ENCODE measurements around the gene NUP210. TPM values are rescaled to one million over a fixed set of nuclear protein-coding genes. Genes with fewer than 3 reads are reported as not detected.

NUP210 gene
- polyA plus RNA-seq (2012; rRNA removed) = 1.8 TPM in 2 replicates
- 0.81 and 1.8 TPM in 2 replicates for polyA plus RNA-seq (2012; cell fraction: cytosol; rRNA removed)
- polyA plus RNA-seq (2012; cell fraction: nucleus; rRNA removed) = 1.8 and 2.1 TPM in 2 replicates

DNA sequence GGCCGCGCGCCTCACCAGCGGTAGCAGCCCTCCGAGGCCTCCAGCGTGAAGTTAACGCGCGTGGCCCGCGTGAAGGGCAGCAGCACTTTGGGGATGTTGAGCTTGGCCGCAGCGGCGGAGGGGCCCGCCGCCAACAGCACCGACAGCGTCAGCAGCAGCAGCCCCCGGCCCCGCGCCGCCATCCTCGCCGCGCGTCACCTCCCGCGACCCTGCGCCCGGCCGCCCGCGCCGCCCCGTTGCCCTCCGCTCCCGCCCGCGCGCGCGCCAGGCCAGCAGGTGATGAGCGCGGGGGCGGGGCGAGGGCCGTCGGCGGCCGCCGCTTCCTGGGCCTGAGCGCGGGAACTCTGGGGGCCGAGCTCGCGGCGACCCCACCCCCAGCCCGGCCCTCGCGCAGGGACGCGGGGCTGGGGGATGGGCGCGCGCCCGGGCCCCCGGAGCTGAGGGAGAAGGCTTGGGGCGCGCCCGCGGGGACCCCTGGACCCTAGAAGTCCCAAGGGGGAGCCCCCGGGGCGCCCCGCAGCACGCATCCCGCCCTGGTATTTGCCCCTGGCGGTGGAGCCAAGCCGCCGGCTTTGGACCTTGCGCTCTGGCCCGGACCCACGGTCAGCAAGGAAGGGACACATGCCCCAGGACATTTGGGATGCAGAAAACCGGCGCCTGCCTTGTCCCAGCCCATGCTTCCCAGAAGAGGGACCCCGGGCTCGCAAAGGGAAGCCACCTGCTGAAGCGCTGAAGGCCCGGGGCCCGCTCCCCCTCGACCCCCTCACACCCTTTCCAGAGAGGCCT is at the start of gene NUP210:
Gene NUP210, minus strand, starts transcription at position 278 of the 786 bp plus-strand sequence. Its CDS starts 96 bp downstream, at position 182.
- no peaks in the 10 kb centered on the region for H3K79me2 ChIP-seq (ENCODE audit: insufficient read depth)
- H3K27ac ChIP-seq (ENCODE audit: low read depth in 2 of 2, low read length in 1 of 2) = peak within 1 kb of the TSS in 1 of 2 experiments; percentile 63; a peak in 2 of 4 replicates
- 0 out of 2 replicates have a peak within 1 kb of the TSS, but pooled peaks have one; percentile 28 for H3K4me2 ChIP-seq
- no peak within 1 kb of the TSS for H3K9ac ChIP-seq
- TF ChIP-seq GATA2 (CRISPR knock-in tag; IDR thresholded peaks at IDR 0.05) (no peak), CHD2 (IDR thresholded peaks at IDR 0.05; ENCODE audit: low read length, partially characterized antibody) (peak; percentile 15), RFX5 (IDR thresholded peaks at IDR 0.05; ENCODE audit: low read length) (no peak), NRF1 (IDR thresholded peaks at IDR 0.05; ENCODE audit: low read depth, low read length) (0 out of 2 replicates have a peak, but pooled peaks have one; percentile 1)
- peaks cover 3 to 26% of the 10 kb centered on the region in 2 experiments; a peak in 2 of 4 replicates for H3K4me1 ChIP-seq (ENCODE audit: control insufficient read depth in 1 of 2, insufficient read depth in 2 of 2, low read depth in 1 of 2, low read length in 1 of 2)
- no peaks in the 10 kb centered on the region for H3K36me3 ChIP-seq (replicated peaks in 1 of 2; ENCODE audit: control insufficient read depth in 1 of 2, insufficient read depth in 2 of 2, low read length in 1 of 2)
- no peak within 1 kb of the TSS for H2AFZ ChIP-seq (ENCODE audit: low read depth)
- no CpG with 5 or more reads among the region's 90 CpGs for WGBS (ENCODE audit: low lambda C conversion rate)
- H4K20me1 ChIP-seq (ENCODE audit: insufficient read depth) = no peaks in the 10 kb centered on the region
- peak; percentile 95 for DNase-seq
- CTCF ChIA-PET = interaction anchor here (0.7 to 5.0 kb wide), 5 partner anchors 33 to 328 kb away, joined by 3 to 16 read pairs (median 4); no protein-coding TSS in a partner anchor
- H3F3A ChIP-seq (replicated peaks; ENCODE audit: insufficient read depth) = no peaks in the 10 kb centered on the region
- POLR2A ChIA-PET = interaction anchor here (0.9 to 1.1 kb wide), 3 partner anchors 11 to 32 kb away, joined by 3 to 7 read pairs (median 4); no protein-coding TSS in a partner anchor
- no peaks in the 10 kb centered on the region for H3K9me2 ChIP-seq
- H3K4me3 ChIP-seq (ENCODE audit: low read depth in 2 of 2, low read length in 1 of 2) = peak within 1 kb of the TSS in 1 of 2 experiments; percentile 58; a peak in 2 of 4 replicates
- H3K27me3 ChIP-seq (ENCODE audit: insufficient read depth) = 0 out of 2 replicates have a peak, but pooled peaks cover 8% of the 10 kb centered on the region
- H3K9me3 ChIP-seq = no peaks in the 10 kb centered on the region

DNA sequence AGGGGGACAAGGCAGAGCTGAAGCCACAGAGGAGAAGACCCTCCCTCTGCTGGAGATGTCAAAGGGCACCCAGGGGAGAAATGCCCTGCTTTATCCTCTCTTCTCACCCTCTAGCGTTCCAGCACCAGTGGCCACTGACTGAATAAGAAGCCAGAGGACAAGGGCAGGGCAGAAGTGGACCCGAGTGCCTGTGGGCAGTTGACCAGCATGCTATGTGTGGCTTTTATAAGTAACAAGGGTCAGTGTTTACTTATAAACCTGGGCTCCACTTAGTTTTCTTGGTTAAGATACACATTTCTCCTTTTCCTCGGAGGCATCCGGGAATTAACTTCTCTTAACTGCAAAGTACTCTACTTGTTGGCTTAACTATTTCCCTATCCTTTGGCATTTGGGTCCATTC is 46.7 kb upstream of the NUP210 start:
- Histone ChIP-seq H3K4me2 (no peak overlapping the region), H3K27me3 (ENCODE audit: insufficient read depth) (peaks cover 34% of the 10 kb centered on the region; the same call in 1 of the 2 replicates), H3K36me3 (replicated peaks in 1 of 2; ENCODE audit: control insufficient read depth in 1 of 2, insufficient read depth in 2 of 2, low read length in 1 of 2) (no peaks in the 10 kb centered on the region), H3K9me2 (no peaks in the 10 kb centered on the region), H3K9me3 (no peaks in the 10 kb centered on the region), H3F3A (replicated peaks; ENCODE audit: insufficient read depth) (no peaks in the 10 kb centered on the region), H4K20me1 (ENCODE audit: insufficient read depth) (no peaks in the 10 kb centered on the region), H2AFZ (ENCODE audit: low read depth) (no peak overlapping the region), H3K4me1 (ENCODE audit: control insufficient read depth in 1 of 2, insufficient read depth in 2 of 2, low read depth in 1 of 2, low read length in 1 of 2) (no peaks in the 10 kb centered on the region), H3K79me2 (ENCODE audit: insufficient read depth) (no peaks in the 10 kb centered on the region), H3K9ac (no peak overlapping the region), H3K4me3 (ENCODE audit: low read depth in 2 of 2, low read length in 1 of 2) (no peak overlapping the region), H3K27ac (ENCODE audit: low read depth in 2 of 2, low read length in 1 of 2) (no peak overlapping the region)
- no peak for DNase-seq
- CTCF ChIA-PET = interaction anchor here (1.1 to 1.3 kb wide), 3 partner anchors 10 to 375 kb away, joined by 3 to 4 read pairs (median 4); no protein-coding TSS in a partner anchor
- WGBS (ENCODE audit: low lambda C conversion rate) = 66% methylated on average over 4 of the region's 4 CpGs
- TF ChIP-seq, protein P1, sequence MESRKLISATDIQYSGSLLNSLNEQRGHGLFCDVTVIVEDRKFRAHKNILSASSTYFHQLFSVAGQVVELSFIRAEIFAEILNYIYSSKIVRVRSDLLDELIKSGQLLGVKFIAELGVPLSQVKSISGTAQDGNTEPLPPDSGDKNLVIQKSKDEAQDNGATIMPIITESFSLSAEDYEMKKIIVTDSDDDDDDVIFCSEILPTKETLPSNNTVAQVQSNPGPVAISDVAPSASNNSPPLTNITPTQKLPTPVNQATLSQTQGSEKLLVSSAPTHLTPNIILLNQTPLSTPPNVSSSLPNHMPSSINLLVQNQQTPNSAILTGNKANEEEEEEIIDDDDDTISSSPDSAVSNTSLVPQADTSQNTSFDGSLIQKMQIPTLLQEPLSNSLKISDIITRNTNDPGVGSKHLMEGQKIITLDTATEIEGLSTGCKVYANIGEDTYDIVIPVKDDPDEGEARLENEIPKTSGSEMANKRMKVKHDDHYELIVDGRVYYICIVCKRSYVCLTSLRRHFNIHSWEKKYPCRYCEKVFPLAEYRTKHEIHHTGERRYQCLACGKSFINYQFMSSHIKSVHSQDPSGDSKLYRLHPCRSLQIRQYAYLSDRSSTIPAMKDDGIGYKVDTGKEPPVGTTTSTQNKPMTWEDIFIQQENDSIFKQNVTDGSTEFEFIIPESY (IDR thresholded peaks at IDR 0.05; ENCODE audit: borderline replicate concordance, low read depth) = no peak
- TF ChIP-seq RCOR1 (IDR thresholded peaks at IDR 0.05; ENCODE audit: low read length) = no peak
- TF ChIP-seq, protein P2, sequence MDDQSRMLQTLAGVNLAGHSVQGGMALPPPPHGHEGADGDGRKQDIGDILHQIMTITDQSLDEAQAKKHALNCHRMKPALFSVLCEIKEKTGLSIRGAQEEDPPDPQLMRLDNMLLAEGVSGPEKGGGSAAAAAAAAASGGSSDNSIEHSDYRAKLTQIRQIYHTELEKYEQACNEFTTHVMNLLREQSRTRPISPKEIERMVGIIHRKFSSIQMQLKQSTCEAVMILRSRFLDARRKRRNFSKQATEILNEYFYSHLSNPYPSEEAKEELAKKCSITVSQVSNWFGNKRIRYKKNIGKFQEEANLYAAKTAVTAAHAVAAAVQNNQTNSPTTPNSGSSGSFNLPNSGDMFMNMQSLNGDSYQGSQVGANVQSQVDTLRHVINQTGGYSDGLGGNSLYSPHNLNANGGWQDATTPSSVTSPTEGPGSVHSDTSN (IDR thresholded peaks at IDR 0.05) = no peak
- TF ChIP-seq, protein P3, sequence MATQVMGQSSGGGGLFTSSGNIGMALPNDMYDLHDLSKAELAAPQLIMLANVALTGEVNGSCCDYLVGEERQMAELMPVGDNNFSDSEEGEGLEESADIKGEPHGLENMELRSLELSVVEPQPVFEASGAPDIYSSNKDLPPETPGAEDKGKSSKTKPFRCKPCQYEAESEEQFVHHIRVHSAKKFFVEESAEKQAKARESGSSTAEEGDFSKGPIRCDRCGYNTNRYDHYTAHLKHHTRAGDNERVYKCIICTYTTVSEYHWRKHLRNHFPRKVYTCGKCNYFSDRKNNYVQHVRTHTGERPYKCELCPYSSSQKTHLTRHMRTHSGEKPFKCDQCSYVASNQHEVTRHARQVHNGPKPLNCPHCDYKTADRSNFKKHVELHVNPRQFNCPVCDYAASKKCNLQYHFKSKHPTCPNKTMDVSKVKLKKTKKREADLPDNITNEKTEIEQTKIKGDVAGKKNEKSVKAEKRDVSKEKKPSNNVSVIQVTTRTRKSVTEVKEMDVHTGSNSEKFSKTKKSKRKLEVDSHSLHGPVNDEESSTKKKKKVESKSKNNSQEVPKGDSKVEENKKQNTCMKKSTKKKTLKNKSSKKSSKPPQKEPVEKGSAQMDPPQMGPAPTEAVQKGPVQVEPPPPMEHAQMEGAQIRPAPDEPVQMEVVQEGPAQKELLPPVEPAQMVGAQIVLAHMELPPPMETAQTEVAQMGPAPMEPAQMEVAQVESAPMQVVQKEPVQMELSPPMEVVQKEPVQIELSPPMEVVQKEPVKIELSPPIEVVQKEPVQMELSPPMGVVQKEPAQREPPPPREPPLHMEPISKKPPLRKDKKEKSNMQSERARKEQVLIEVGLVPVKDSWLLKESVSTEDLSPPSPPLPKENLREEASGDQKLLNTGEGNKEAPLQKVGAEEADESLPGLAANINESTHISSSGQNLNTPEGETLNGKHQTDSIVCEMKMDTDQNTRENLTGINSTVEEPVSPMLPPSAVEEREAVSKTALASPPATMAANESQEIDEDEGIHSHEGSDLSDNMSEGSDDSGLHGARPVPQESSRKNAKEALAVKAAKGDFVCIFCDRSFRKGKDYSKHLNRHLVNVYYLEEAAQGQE (IDR thresholded peaks at IDR 0.05; ENCODE audit: low read depth, low read length) = no peak
- TF ChIP-seq, protein P4, sequence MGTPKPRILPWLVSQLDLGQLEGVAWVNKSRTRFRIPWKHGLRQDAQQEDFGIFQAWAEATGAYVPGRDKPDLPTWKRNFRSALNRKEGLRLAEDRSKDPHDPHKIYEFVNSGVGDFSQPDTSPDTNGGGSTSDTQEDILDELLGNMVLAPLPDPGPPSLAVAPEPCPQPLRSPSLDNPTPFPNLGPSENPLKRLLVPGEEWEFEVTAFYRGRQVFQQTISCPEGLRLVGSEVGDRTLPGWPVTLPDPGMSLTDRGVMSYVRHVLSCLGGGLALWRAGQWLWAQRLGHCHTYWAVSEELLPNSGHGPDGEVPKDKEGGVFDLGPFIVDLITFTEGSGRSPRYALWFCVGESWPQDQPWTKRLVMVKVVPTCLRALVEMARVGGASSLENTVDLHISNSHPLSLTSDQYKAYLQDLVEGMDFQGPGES (IDR thresholded peaks at IDR 0.05; ENCODE audit: low read depth, low read length) = no peak
- TF ChIP-seq YY1 (IDR thresholded peaks at IDR 0.05; ENCODE audit: low read depth) = no peak
- TF ChIP-seq, protein P5, sequence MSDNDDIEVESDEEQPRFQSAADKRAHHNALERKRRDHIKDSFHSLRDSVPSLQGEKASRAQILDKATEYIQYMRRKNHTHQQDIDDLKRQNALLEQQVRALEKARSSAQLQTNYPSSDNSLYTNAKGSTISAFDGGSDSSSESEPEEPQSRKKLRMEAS (IDR thresholded peaks at IDR 0.05; ENCODE audit: low read depth) = no peak
- no peak for TF ChIP-seq MXI1 (IDR thresholded peaks at IDR 0.05; ENCODE audit: low read depth, low read length)
- POLR2A ChIA-PET = no interaction called here

All from SK-N-SH (cell line).